HCT116 (cell line): ENCODE data around the gene FDXR. TPM values are rescaled to one million over a fixed set of nuclear protein-coding genes. Genes with fewer than 3 reads are reported as not detected.

ENCODE experiments used
- ATAC-seq: fragments of 200-7000 bp; cut with Tn5 transposase; 2 replicates; pipeline ENCODE4 v1.9.1; 2020; ENCODE audit warnings: mild to moderate bottlenecking, moderate library complexity
- BruUV-seq: library from RNA; stranded (reverse); fragments of 400-500 nt; replicated peaks from 2 replicates; lab custom pipeline; 2021; lab: Mats Ljungman, UMichigan
- CTCF ChIA-PET: fragments of 300-600 bp; sonication (Branson Sonifier 250); formaldehyde crosslinking; loops from one replicate; lab custom pipeline; 2021; ENCODE audit warnings: antibody characterized with exemption; lab: Charles Lee
- POLR2A ChIA-PET: fragments of 300-600, 350-600 bp; sonication (Branson Sonifier 250); formaldehyde crosslinking; loops from one replicate; lab custom pipeline; 2021; ENCODE audit warnings: antibody characterized with exemption; lab: Charles Lee
- RAD21 ChIA-PET, 2 experiments: fragments of 300-600 bp; sonication (Branson Sonifier 250); formaldehyde crosslinking; loops; one replicate each; lab custom pipeline; 2023; ENCODE audit warnings: low total read pairs in 2 of 2; ENCODE audit not compliant: uncharacterized antibody in 2 of 2, unreplicated experiment in 2 of 2, low non-redundant PET in 1 of 2; lab: Charles Lee
- DNase-seq: peaks from one replicate; pipeline ENCODE4 v3.0.0-alpha.2; 2010; ENCODE audit warnings: low read depth, low spot score
- H2AFZ ChIP-seq: fragments of 200-600 bp; shearing (Covaris generic), sonication (generic); 2 replicates; pipeline ENCODE4 v1.6.1; 2017; ENCODE audit warnings: low read depth, mixed run types, mixed read lengths, antibody characterized with exemption, low read length; ENCODE audit not compliant: poor library complexity, severe bottlenecking
- H3K27ac ChIP-seq: 2 replicates; pipeline ENCODE4 v1.5.1; 2012; ENCODE audit warnings: low read depth, low read length
- H3K27me3 ChIP-seq: fragments of 200-600 bp; sonication (generic); 2 replicates; pipeline ENCODE4 v1.6.1; 2016; ENCODE audit warnings: mixed run types, low read length, mixed read lengths; ENCODE audit not compliant: insufficient read depth
- H3K36me3 ChIP-seq, 2 experiments: fragments of 200-500 bp in 1 of 2; fragments of 200-600 bp in 1 of 2; sonication (Bioruptor generic) in 1 of 2; sonication (generic) in 1 of 2; 2 replicates each; pipeline versions ENCODE4 v1.5.1 to v1.6.1; 2014 to 2016; ENCODE audit warnings: low read length in 2 of 2, inconsistent platforms in 1 of 2, mixed read lengths in 1 of 2, mixed run types in 1 of 2; ENCODE audit not compliant: insufficient read depth in 2 of 2, control insufficient read depth in 1 of 2
- H3K4me1 ChIP-seq, 2 experiments: fragments of 200-600 bp in 1 of 2; sonication (generic) in 1 of 2; 2 replicates each; pipeline versions ENCODE4 v1.5.1 to v1.6.1; 2012 to 2017; ENCODE audit warnings: low read length in 2 of 2, inconsistent platforms in 1 of 2, mild to moderate bottlenecking in 1 of 2, mixed read lengths in 1 of 2, mixed run types in 1 of 2, moderate library complexity in 1 of 2; ENCODE audit not compliant: insufficient read depth in 2 of 2, control insufficient read depth in 1 of 2
- H3K4me2 ChIP-seq: fragments of 200-600 bp; sonication (generic); 2 replicates; pipeline ENCODE4 v1.6.1; 2017; ENCODE audit warnings: mixed run types, low read length, mixed read lengths
- H3K4me3 ChIP-seq, 2 experiments: fragments of 200-600 bp in 1 of 2; sonication (generic) in 1 of 2; replicated peaks in 1 of 2; 2 replicates each; pipeline ENCODE4 v1.5.1; 2011 to 2016; ENCODE audit warnings: low read length in 2 of 2, control low read depth in 1 of 2, low read depth in 1 of 2, mild to moderate bottlenecking in 1 of 2, mixed read lengths in 1 of 2, mixed run types in 1 of 2
- H3K79me2 ChIP-seq: fragments of 200-600 bp; sonication (generic); 2 replicates; pipeline ENCODE4 v1.6.1; 2017; ENCODE audit warnings: mild to moderate bottlenecking, mixed run types, low read length, moderate library complexity, mixed read lengths; ENCODE audit not compliant: insufficient read depth
- H3K9ac ChIP-seq: fragments of 200-600 bp; sonication (generic); 2 replicates; pipeline ENCODE4 v1.6.1; 2016; ENCODE audit warnings: low read length, mixed read lengths
- H3K9me2 ChIP-seq: fragments of 200-600 bp; sonication (generic), shearing (Covaris generic); 2 replicates; pipeline ENCODE4 v1.6.1; 2017; ENCODE audit warnings: mixed run types, mild to moderate bottlenecking, moderate library complexity; ENCODE audit not compliant: insufficient read depth
- H3K9me3 ChIP-seq, 2 experiments: fragments of 200-500 bp in 1 of 2; fragments of 200-600 bp in 1 of 2; sonication (Bioruptor generic) in 1 of 2; sonication (generic) in 1 of 2; 2 replicates each; pipeline ENCODE4 v1.6.1; 2014 to 2017; ENCODE audit warnings: low read length in 2 of 2, mixed read lengths in 2 of 2, inconsistent platforms in 1 of 2, low read depth in 1 of 2, mild to moderate bottlenecking in 1 of 2, mixed run types in 1 of 2, moderate library complexity in 1 of 2; ENCODE audit not compliant: control insufficient read depth in 1 of 2, insufficient read depth in 1 of 2
- H4K20me1 ChIP-seq: fragments of 200-600 bp; sonication (generic), shearing (Covaris generic); 2 replicates; pipeline ENCODE4 v1.6.1; 2017; ENCODE audit warnings: mixed run types, mild to moderate bottlenecking, moderate library complexity; ENCODE audit not compliant: insufficient read depth
- ATF3 ChIP-seq: IDR thresholded peaks from 2 replicates; pipeline ENCODE4 v1.6.1; 2012
- CTCF ChIP-seq, 3 experiments: fragments of 200-600 bp in 1 of 3; sonication (generic) in 1 of 3; IDR thresholded peaks in 2 of 3; conservative IDR thresholded peaks in 1 of 3; 2 replicates each; pipeline ENCODE4 v1.5.1; 2012 to 2017; ENCODE audit warnings: low read depth in 2 of 3, low read length in 2 of 3, antibody characterized with exemption in 1 of 3, borderline replicate concordance in 1 of 3, control low read depth in 1 of 3, mild to moderate bottlenecking in 1 of 3, mixed read lengths in 1 of 3, mixed run types in 1 of 3, moderate library complexity in 1 of 3; ENCODE audit not compliant: insufficient read depth in 1 of 3
- EGR1 ChIP-seq: IDR thresholded peaks from 2 replicates; pipeline ENCODE4 v1.6.1; 2012; ENCODE audit warnings: low read depth
- ELF1 ChIP-seq: IDR thresholded peaks from 2 replicates; pipeline ENCODE4 v1.6.1; 2012; ENCODE audit warnings: low read depth, borderline replicate concordance
- EZH2phosphoT487 ChIP-seq: fragments of 200-600 bp; IDR thresholded peaks from 2 replicates; pipeline ENCODE4 v1.6.1; 2018; ENCODE audit warnings: antibody characterized with exemption, borderline replicate concordance
- MAX ChIP-seq: IDR thresholded peaks from 2 replicates; pipeline ENCODE4 v1.6.1; 2012
- POLR2AphosphoS5 ChIP-seq: IDR thresholded peaks from 2 replicates; pipeline ENCODE4 v1.6.1; 2011; ENCODE audit warnings: mild to moderate bottlenecking, low read depth, low read length, moderate library complexity
- RAD21 ChIP-seq: IDR thresholded peaks from 2 replicates; pipeline ENCODE4 v1.6.1; 2012; ENCODE audit warnings: low read depth, mild to moderate bottlenecking
- SIN3A ChIP-seq: IDR thresholded peaks from 2 replicates; pipeline ENCODE4 v1.6.1; 2012; ENCODE audit warnings: low read depth
- TCF7L2 ChIP-seq: IDR thresholded peaks from 2 replicates; pipeline ENCODE4 v1.7.0; 2011; ENCODE audit warnings: borderline replicate concordance, inconsistent platforms; ENCODE audit not compliant: insufficient read depth, insufficient read length; ENCODE audit errors: extremely low read depth
- YY1 ChIP-seq: IDR thresholded peaks from 2 replicates; pipeline ENCODE4 v1.6.1; 2011; ENCODE audit warnings: low read length, low read depth, moderate library complexity, mild to moderate bottlenecking; ENCODE audit not compliant: insufficient replicate concordance; ENCODE audit errors: extremely low read depth
- ZBTB33 ChIP-seq: IDR thresholded peaks from 2 replicates; pipeline ENCODE4 v1.6.1; 2011; ENCODE audit warnings: mild to moderate bottlenecking, low read length, moderate library complexity; ENCODE audit not compliant: insufficient replicate concordance; ENCODE audit errors: extremely low read depth
- ZNF274 ChIP-seq: fragments of 200-500 bp; sonication (Bioruptor generic); IDR thresholded peaks from 2 replicates; pipeline ENCODE4 v1.6.1; 2014; ENCODE audit warnings: mild to moderate bottlenecking, low read depth, low read length, inconsistent platforms
- intact Hi-C: fragments of 100-400 bp; cut with micrococcal nuclease; formaldehyde crosslinking; loops from 2 replicates; pipeline ENCODE4 v1.10.0; 2022
- total RNA-seq: library from RNA; stranded (reverse); gene quantifications from one replicate; pipeline ENCODE4 v1.2.1, GENCODE V29; 2021; ENCODE audit not compliant: unreplicated experiment

Gene FDXR
- total RNA-seq, 1 experiment from 2014 or later, result 98.8 TPM

DNA sequence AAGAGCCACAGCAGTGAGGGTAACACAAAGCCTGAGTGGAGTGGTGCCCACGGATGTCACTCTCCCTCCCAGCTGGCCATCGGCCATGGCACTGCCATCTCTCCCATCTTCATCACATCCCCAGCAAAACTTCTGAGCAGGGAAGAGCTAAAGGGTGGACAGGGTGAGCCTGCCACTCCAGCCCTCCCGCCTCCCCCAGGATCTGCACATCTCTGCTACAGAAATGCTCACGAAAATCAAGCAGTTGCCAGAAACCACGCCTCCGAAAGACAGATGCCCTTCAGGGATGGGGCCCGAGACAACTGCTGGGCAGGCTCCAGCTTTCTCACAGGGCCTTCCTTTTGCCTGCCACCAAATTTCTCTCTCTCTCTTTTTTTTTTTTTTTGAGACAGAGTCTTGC is 16.7 kb downstream of the FDXR start:
- no peak for ATAC-seq
- intact Hi-C loops, result no loop called here
- Histone ChIP-seq H3K36me3 (no peaks in the 10 kb centered on the region), H3K9ac (no peak overlapping the region), H2AFZ (no peak overlapping the region)
- POLR2A ChIA-PET, result interaction anchor here (1.2 kb wide), 1 partner anchor 17 kb away, joined by 4 read pairs; the partner anchor contains the start of gene FDXR
- no peak for TF ChIP-seq ELF1
- TF ChIP-seq RAD21, result no peak
- TF ChIP-seq ATF3, result no peak
- no peak for TF ChIP-seq EGR1
- no peak for TF ChIP-seq ZBTB33
- TF ChIP-seq POLR2AphosphoS5, result no peak
- no peak for TF ChIP-seq MAX
- no peak for TF ChIP-seq CTCF (IDR thresholded peaks at IDR 0.05 in 2 of 3, conservative IDR thresholded peaks at IDR 0.05 in 1 of 3; ENCODE audit: borderline replicate concordance in 1 of 3, insufficient read depth in 1 of 3, low read depth in 2 of 3, low read length in 2 of 3)
- no peak for TF ChIP-seq TCF7L2
- no peak for TF ChIP-seq YY1
- TF ChIP-seq ZNF274, result no peak
- no peak for TF ChIP-seq EZH2phosphoT487
- no peak for TF ChIP-seq SIN3A
- TF ChIP-seq, all 23 proteins: peak for 0
- Histone ChIP-seq H3K27me3 (no peaks in the 10 kb centered on the region; the same call in 1 of the 2 replicates), H3K79me2 (no peaks in the 10 kb centered on the region), H3K9me3 (no peaks in the 10 kb centered on the region), H4K20me1 (no peaks in the 10 kb centered on the region), H3K4me3 (no peak overlapping the region), H3K9me2 (no peaks in the 10 kb centered on the region), H3K4me2 (no peak overlapping the region), H3K4me1 (peaks cover 0 to 17% of the 10 kb centered on the region in 2 experiments; a peak in 2 of 4 replicates), H3K27ac (no peak overlapping the region)
- DNase-seq, result no peak
- ChIA-PET CTCF (interaction anchor here (1.1 to 1.2 kb wide), 2 partner anchors 10 to 13 kb away, joined by 4 to 5 read pairs; no protein-coding TSS in a partner anchor), RAD21 (no interaction called here)
- no TSS peak for BruUV-seq
